NCI-H226 (cell line): ENCODE measurements around the gene AIDA.

Experiments used
- DNase-seq: peaks from one replicate; pipeline ENCODE4 v3.0.0-alpha.2; 2015

The AIDA gene

GRCh38 chr1:222643606-222643937 is 68.7 kb downstream of the AIDA start:
- DNase-seq: no peak

- no peak for DNase-seq
Measured at GRCh38 chr1:222642468-222642867, 69.8 kb downstream of the AIDA start.

GRCh38 chr1:222641269-222641948 is 70.9 kb downstream of the AIDA start:
- DNase-seq: no peak

DNA sequence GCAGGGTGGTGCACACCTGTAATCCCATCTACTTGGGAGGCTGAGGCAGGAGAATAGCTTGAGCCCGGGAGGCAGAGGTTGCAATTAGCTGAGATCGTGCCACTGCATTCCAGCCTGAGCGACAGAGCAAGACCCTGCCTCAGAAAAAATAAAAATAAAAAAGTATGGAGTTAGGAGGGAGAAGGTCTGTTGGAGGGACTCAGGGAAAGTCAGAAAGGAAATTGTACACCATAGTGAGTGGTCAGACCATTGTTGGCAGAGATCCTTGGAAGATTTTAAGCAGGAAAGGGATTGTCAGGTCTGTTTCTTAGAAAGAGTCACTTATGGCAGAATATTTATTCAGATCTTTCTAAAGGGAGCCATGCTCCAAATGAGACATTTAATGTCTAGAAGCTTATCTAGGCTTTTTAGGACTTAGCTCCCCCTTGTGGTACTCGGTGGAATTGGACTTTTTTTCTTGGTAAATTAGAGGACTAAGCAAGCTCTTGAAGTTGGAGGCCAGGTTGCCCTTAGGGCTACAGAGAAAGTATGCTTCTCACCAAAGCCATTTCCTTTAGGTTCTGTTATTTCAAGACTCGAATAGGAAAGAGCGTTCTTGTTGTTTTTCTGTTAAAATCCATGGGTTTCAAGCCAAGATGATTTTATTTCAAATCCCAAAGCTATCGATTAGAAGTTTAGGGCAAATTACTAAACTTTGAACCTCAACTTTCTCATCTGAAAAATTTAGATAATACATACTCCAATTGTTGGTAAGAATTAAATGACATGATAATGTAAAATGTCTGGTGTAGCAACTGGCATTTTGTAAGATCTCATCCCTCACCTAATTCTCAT is 77.9 kb downstream of the AIDA start:
- peak; percentile 53 for DNase-seq

- DNase-seq: no peak
Measured at GRCh38 chr1:222632749-222633148, 79.5 kb downstream of the AIDA start.

DNA sequence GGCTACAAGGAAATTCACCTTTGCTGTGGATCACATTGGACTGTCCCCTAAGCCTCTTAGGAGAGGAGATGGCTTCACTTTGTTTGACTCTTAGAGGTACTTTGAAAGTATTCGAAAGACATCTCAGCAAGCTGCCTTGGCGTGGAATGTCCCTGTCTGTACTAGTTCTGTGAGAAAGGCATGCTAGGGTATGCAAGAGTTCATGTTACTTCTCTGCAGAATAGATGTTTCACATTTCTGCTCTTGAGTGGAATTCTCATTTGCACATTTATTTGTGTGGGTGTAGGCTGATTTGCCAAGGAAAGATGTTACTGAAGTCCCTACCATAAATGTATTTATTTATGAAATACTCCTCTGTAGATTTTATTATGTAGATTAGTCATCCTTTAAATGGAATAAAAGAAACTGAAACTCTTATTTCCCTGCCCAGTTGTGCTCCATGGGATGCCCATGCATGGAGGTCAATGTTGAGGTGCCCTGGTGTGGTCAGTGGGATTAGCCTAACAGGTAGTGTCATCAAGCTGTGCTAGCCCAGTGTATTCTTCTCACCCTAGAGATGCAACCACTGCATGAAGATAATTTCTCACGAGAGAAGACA is 80.6 kb downstream of the AIDA start:
- no peak for DNase-seq

- no peak for DNase-seq
Measured at GRCh38 chr1:222629921-222630535, 82.3 kb downstream of the AIDA start.

GRCh38 chr1:222627232-222627631 is 85.1 kb downstream of the AIDA start:
- no peak for DNase-seq

- DNase-seq: no peak
Measured at GRCh38 chr1:222624214-222624613, 88.1 kb downstream of the AIDA start.

GRCh38 chr1:222623458-222623857 is 88.8 kb downstream of the AIDA start:
- DNase-seq: no peak

DNA sequence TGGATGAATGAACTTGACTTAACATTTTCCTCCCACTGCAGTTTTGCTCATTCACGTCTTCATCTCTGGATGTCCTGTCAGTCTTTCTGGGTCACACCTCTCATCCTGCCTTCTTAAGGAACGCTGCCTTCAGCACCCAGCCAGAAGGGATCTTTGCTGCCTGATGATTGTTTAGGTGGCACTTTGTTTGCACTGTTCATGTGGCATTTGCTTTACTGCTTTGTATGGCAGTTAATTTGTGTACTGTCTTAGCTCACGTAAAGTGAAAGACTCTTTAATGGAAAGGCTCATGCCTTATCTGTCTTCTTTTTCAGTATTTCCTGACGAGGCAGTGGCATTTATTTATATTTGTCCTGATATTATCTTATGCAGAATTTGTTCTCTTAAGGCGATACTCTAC is 89.5 kb downstream of the AIDA start:
- no peak for DNase-seq

DNA sequence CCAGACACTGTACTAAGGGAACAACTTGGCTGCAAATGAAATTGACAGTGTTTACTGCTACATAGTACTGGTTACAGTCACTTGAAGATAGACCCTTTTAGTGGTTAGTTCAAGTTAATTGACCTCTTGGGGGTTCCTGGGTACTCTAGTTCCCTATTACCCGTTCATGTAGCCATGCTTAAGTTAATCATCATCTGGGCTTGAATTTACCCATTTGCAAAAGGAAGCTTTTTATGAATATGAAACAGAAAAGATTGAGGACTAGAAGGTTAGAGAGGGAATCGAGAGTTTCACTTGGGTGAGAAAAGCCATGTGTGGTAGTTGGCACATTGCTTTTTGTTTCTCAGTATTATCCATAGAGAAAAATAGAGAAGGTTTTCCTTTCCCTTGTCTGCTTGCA is 91.7 kb downstream of the AIDA start:
- no peak for DNase-seq

- no peak for DNase-seq
Measured at GRCh38 chr1:222618880-222619596, 93.3 kb downstream of the AIDA start.
